Suprapubic skin (tissue), 4 donors: ENCODE measurements around the gene SAAL1. TPM values are rescaled to one million over a fixed set of nuclear protein-coding genes. Genes with fewer than 3 reads are reported as not detected.

Experiments
- DNase-seq, 2 donors: peaks; one replicate each; pipeline ENCODE4 v3.0.0-alpha.2; 2019; ENCODE audit warnings: low spot score in 2 of 2
- H3K27ac ChIP-seq: fragments of 200-600 bp; sonication (generic); one replicate; pipeline ENCODE4 v1.5.1; 2019
- H3K27me3 ChIP-seq: fragments of 200-600 bp; sonication (generic); one replicate; pipeline ENCODE4 v1.5.1; 2019
- H3K36me3 ChIP-seq: fragments of 200-600 bp; sonication (generic); one replicate; pipeline ENCODE4 v1.5.1; 2019
- H3K4me1 ChIP-seq: fragments of 200-600 bp; sonication (generic); one replicate; pipeline ENCODE4 v1.5.1; 2019
- H3K4me3 ChIP-seq: fragments of 200-600 bp; sonication (generic); one replicate; pipeline ENCODE4 v1.5.1; 2019; ENCODE audit warnings: mild to moderate bottlenecking
- H3K9me3 ChIP-seq: fragments of 200-600 bp; sonication (generic); one replicate; pipeline ENCODE4 v1.5.1; 2019
- CTCF ChIP-seq, 2 donors: fragments of 200-600 bp in 1 of 2; fragments of 450-650 bp in 1 of 2; sonication (generic) in 1 of 2; IDR thresholded peaks; one replicate each; pipeline ENCODE4 v1.5.1; 2016 to 2019; ENCODE audit warnings: antibody characterized with exemption in 2 of 2, mild to moderate bottlenecking in 1 of 2, moderate library complexity in 1 of 2
- EP300 ChIP-seq: sonication (generic); formaldehyde crosslinking; IDR thresholded peaks from one replicate; pipeline ENCODE4 v1.6.1; 2017; ENCODE audit warnings: antibody characterized with exemption
- POLR2A ChIP-seq, 2 donors: fragments of 450-650 bp; IDR thresholded peaks; one replicate each; pipeline ENCODE4 v1.6.1; 2017; ENCODE audit warnings: antibody characterized with exemption in 2 of 2, mild to moderate bottlenecking in 2 of 2, moderate library complexity in 2 of 2
- POLR2AphosphoS5 ChIP-seq, 3 donors: sonication (generic); formaldehyde crosslinking; IDR thresholded peaks; one replicate each; pipeline ENCODE4 v1.6.1; 2017; ENCODE audit warnings: antibody characterized with exemption in 3 of 3
- WGBS: methylation state at CpG from one replicate; pipeline ENCODE4 v1.1.5; 2018; 5-methylcytosine and 5-hydroxymethylcytosine counted together
- total RNA-seq, 4 donors: library from RNA; depleted of rRNA; stranded (reverse); fragments of >200 nt; gene quantifications; one replicate each; pipeline ENCODE4 v1.1.0, GENCODE V29; 2016

The SAAL1 gene
- total RNA-seq, 4 donors from 2014 or later = 7.1 to 19.1 (median 7.3) TPM

DNA sequence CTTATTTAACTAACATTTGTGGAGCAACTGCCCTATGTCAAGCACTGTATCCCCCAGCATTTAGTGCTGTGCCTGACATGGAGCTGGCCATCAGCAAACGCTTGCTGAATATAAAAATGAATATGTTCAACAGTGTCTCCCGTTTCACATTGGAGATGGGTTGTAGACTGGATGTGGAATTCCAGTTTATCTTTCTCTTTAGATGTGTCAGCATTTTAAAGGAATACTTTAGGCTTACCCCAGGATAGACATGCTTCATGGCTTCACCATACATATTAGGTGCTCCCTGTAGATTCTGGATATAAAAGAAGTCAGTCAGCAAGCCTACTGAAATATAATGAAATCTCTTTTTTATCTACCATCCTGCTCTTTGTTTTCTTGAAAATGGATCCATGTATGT, 38.5 kb downstream of the SAAL1 start:
- Histone ChIP-seq H3K27ac (no peak overlapping the region), H3K36me3 (no peaks in the 10 kb centered on the region)
- 91% methylated on average over 2 of the region's 2 CpGs for WGBS

DNA sequence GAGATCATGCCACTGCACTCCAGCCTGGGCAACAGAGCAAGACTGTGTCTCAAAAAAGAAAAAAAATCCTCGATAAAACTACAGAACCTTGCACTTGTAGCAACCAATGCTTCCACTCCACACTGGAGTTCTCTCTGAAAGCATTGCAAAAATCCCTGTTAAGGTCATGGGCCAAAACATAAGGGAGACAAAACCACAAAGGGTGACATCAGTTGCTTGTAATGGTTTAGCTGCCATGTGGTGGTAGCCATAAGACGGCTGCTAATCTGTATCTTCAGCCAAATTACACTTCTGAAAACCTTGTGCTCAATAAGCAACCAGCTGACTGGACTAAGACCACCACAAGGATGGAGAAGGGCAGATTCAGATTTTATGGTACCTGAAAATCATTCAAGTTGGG, 39.3 kb downstream of the SAAL1 start:
- TF ChIP-seq POLR2AphosphoS5 (IDR thresholded peaks at IDR 0.05) (no peak), EP300 (no peak), CTCF (IDR thresholded peaks at IDR 0.05) (no peak), POLR2A (IDR thresholded peaks at IDR 0.05) (no peak)
- 85% methylated on average over 2 of the region's 2 CpGs for WGBS
- DNase-seq = no peak
- H3K9me3 ChIP-seq = no peaks in the 10 kb centered on the region
- H3K4me3 ChIP-seq = no peak overlapping the region
- H3K27ac ChIP-seq = no peak overlapping the region
- no peaks in the 10 kb centered on the region for H3K36me3 ChIP-seq
- H3K27me3 ChIP-seq = no peaks in the 10 kb centered on the region
- H3K4me1 ChIP-seq = no peaks in the 10 kb centered on the region

More for the DNA sequence above, 38.5 kb downstream of the SAAL1 start:
- no peak overlapping the region for H3K4me3 ChIP-seq
- H3K9me3 ChIP-seq = no peaks in the 10 kb centered on the region
- no peaks in the 10 kb centered on the region for H3K27me3 ChIP-seq
- DNase-seq = no peak
- H3K4me1 ChIP-seq = no peaks in the 10 kb centered on the region
- no peak for TF ChIP-seq POLR2A (IDR thresholded peaks at IDR 0.05)
- TF ChIP-seq POLR2AphosphoS5 (IDR thresholded peaks at IDR 0.05) = no peak
- TF ChIP-seq EP300 = no peak
- no peak for TF ChIP-seq CTCF (IDR thresholded peaks at IDR 0.05)

- no peak overlapping the region for H3K27ac ChIP-seq
- no peak overlapping the region for H3K4me3 ChIP-seq
- WGBS = 81% methylated on average over 8 of the region's 8 CpGs
- H3K9me3 ChIP-seq = no peaks in the 10 kb centered on the region
- no peak for TF ChIP-seq EP300
- no peak for TF ChIP-seq POLR2AphosphoS5 (IDR thresholded peaks at IDR 0.05)
- TF ChIP-seq POLR2A (IDR thresholded peaks at IDR 0.05) = no peak
- TF ChIP-seq CTCF (IDR thresholded peaks at IDR 0.05) = no peak
- H3K27me3 ChIP-seq = no peaks in the 10 kb centered on the region
- no peaks in the 10 kb centered on the region for H3K36me3 ChIP-seq
- no peak for DNase-seq
- no peaks in the 10 kb centered on the region for H3K4me1 ChIP-seq
Measured at GRCh38 chr11:18065572-18065971, 40.3 kb downstream of the SAAL1 start.

DNA sequence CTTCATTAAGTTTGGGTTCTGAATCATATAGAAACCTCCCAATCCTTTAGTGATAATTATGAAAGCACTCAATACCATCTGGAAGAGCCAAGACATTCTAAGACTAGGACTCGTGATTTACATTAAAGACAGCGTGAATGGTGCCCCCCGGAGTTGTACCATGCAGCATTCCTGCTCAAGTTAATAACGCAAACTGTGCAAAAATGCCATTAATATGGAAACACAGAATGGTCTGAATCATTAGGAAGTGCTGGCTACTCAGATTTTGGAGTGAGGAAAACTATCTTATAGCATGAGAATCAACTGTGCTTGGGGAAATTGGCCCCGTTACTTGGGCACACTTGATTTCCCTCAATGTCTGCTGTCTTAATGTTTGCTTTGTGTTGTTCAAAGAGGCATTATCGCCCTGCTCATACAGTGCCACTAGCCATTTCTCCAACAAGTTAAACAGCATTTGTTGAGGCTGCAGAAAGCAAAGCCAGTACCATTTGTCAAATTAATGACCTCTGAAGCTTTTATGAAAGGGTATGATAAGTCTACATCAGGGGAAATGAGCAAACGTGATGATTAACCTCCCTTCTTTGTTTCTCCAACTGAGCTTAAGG, 41.3 kb downstream of the SAAL1 start:
- H3K27ac ChIP-seq = no peak overlapping the region
- no peaks in the 10 kb centered on the region for H3K4me1 ChIP-seq
- H3K36me3 ChIP-seq = no peaks in the 10 kb centered on the region
- no peak overlapping the region for H3K4me3 ChIP-seq
- 85% methylated on average over 7 of the region's 7 CpGs for WGBS
- no peak for TF ChIP-seq POLR2AphosphoS5 (IDR thresholded peaks at IDR 0.05)
- TF ChIP-seq POLR2A (IDR thresholded peaks at IDR 0.05) = no peak
- TF ChIP-seq CTCF (IDR thresholded peaks at IDR 0.05) = no peak
- TF ChIP-seq EP300 = no peak
- no peak for DNase-seq
- no peaks in the 10 kb centered on the region for H3K9me3 ChIP-seq
- H3K27me3 ChIP-seq = no peaks in the 10 kb centered on the region

GRCh38 chr11:18063862-18064434, 41.9 kb downstream of the SAAL1 start:
- TF ChIP-seq POLR2A (IDR thresholded peaks at IDR 0.05) = no peak
- TF ChIP-seq CTCF (IDR thresholded peaks at IDR 0.05) = no peak
- no peak for TF ChIP-seq EP300
- no peak for TF ChIP-seq POLR2AphosphoS5 (IDR thresholded peaks at IDR 0.05)
- Histone ChIP-seq H3K36me3 (no peaks in the 10 kb centered on the region), H3K4me3 (no peak overlapping the region), H3K27me3 (no peaks in the 10 kb centered on the region), H3K9me3 (no peaks in the 10 kb centered on the region), H3K4me1 (no peaks in the 10 kb centered on the region), H3K27ac (no peak overlapping the region)
- WGBS = 84% methylated on average over 4 of the region's 4 CpGs
- no peak for DNase-seq
